CD4-positive, CD25-positive, alpha-beta regulatory T cell (primary cell): ENCODE results near the gene APOL2. TPM values are rescaled to one million over a fixed set of nuclear protein-coding genes. Genes with fewer than 3 reads are reported as not detected.
"Not testable (repeated sequence)": the region's sequence is repeated elsewhere in the genome, so short reads cannot be mapped to it uniquely, and the experiment has no call there.

Experiments
- ATAC-seq, 2 donors: fragments of 150-1000 bp; cut with Tn5 transposase; one replicate each; pipeline ENCODE4 v1.10.0; 2021; ENCODE audit warnings: low read depth in 2 of 2, moderate number of reproducible peaks in 2 of 2, moderate library complexity in 1 of 2
- DNase-seq, 3 donors: peaks; one replicate each; pipeline versions ENCODE4 v3.0.0 to v3.0.0-alpha.2; 2012 to 2022; ENCODE audit warnings: mixed read lengths in 1 of 3
- H3K27ac ChIP-seq: one replicate; pipeline ENCODE4 v1.7.0; 2013; ENCODE audit warnings: mild to moderate bottlenecking, low read length; ENCODE audit not compliant: insufficient read depth, poor library complexity, severe bottlenecking
- H3K27me3 ChIP-seq: one replicate; pipeline ENCODE4 v1.7.0; 2013; ENCODE audit warnings: low read length; ENCODE audit not compliant: control insufficient read depth, insufficient read depth
- H3K36me3 ChIP-seq: one replicate; pipeline ENCODE4 v1.7.0; 2013; ENCODE audit warnings: mild to moderate bottlenecking, low read length, moderate library complexity; ENCODE audit not compliant: control insufficient read depth, insufficient read depth
- H3K4me1 ChIP-seq: 2 replicates; pipeline ENCODE4 v1.7.0; 2013; ENCODE audit warnings: mild to moderate bottlenecking, low read length; ENCODE audit not compliant: insufficient read depth, control insufficient read depth, poor library complexity, severe bottlenecking
- H3K4me3 ChIP-seq: one replicate; pipeline ENCODE4 v1.7.0; 2013; ENCODE audit warnings: low read depth, mild to moderate bottlenecking, low read length, moderate library complexity
- H3K9me3 ChIP-seq, 2 experiments: 1 replicate in 1 of 2; 2 replicates in 1 of 2; pipeline ENCODE4 v1.7.0; 2013; ENCODE audit warnings: low read length in 2 of 2, mild to moderate bottlenecking in 1 of 2, moderate library complexity in 1 of 2; ENCODE audit not compliant: control insufficient read depth in 2 of 2
- H3K27ac Mint-ChIP-seq, 3 donors: one replicate each; pipeline ENCODE4 v1.8.0; 2020 to 2022; ENCODE audit warnings: mild to moderate bottlenecking in 3 of 3, mixed read lengths in 3 of 3, moderate library complexity in 2 of 3
- H3K27me3 Mint-ChIP-seq: one replicate; pipeline ENCODE4 v1.8.0; 2022; ENCODE audit warnings: mild to moderate bottlenecking, mixed read lengths
- H3K36me3 Mint-ChIP-seq: one replicate; pipeline ENCODE4 v1.8.0; 2020; ENCODE audit warnings: mixed read lengths
- H3K4me1 Mint-ChIP-seq, 4 donors: one replicate each; pipeline ENCODE4 v1.8.0; 2020 to 2022; ENCODE audit warnings: mixed read lengths in 4 of 4, mild to moderate bottlenecking in 1 of 4
- H3K4me3 Mint-ChIP-seq, 4 donors: one replicate each; pipeline ENCODE4 v1.8.0; 2020 to 2022; ENCODE audit warnings: mild to moderate bottlenecking in 4 of 4, mixed read lengths in 4 of 4, moderate library complexity in 3 of 4
- H3K9me3 Mint-ChIP-seq, 7 donors: one replicate each; pipeline ENCODE4 v1.8.0; 2020 to 2022; ENCODE audit warnings: mixed read lengths in 7 of 7, mild to moderate bottlenecking in 3 of 7, moderate library complexity in 2 of 7
- polyA plus RNA-seq, 4 donors: library from polyadenylated mRNA; unstranded; fragments of 300-500 nt; fragmentation: Illumina TruSeq; gene quantifications; one replicate each; pipeline ENCODE4 v1.2.3, GENCODE V29; 2021
- total RNA-seq: library from RNA; stranded (reverse); gene quantifications from one replicate; pipeline ENCODE4 v1.2.3, GENCODE V29; 2022

Gene APOL2
- total and polyA plus RNA-seq, 5 donors from 2014 or later: 18.8 to 69.7 (median 22.3) TPM

GRCh38 chr22:36236388-36237319 lies 2.7 kb downstream of the APOL2 start:
- ATAC-seq (no peak), DNase-seq (no peak)
- peak overlapping the region; percentile 98 for H3K4me3 ChIP-seq
- H3K27me3 ChIP-seq: no peaks in the 10 kb centered on the region
- peaks cover 52% of the 10 kb centered on the region for H3K36me3 Mint-ChIP-seq
- H3K4me1 Mint-ChIP-seq: peaks cover 37 to 64% (median 48%) of the 10 kb centered on the region in 4 donors
- peaks cover 0 to 2% (median 0%) of the 10 kb centered on the region in 7 donors for H3K9me3 Mint-ChIP-seq
- peak overlapping the region; percentile 52 to 87 (median 75) for H3K27ac Mint-ChIP-seq
- H3K4me1 ChIP-seq: peaks cover 38% of the 10 kb centered on the region
- peaks cover 46% of the 10 kb centered on the region for H3K36me3 ChIP-seq
- no peaks in the 10 kb centered on the region for H3K9me3 ChIP-seq
- H3K4me3 Mint-ChIP-seq: peak overlapping the region; percentile 96 to 100 (median 99)
- H3K27ac ChIP-seq: no peak overlapping the region
- H3K27me3 Mint-ChIP-seq: no peaks in the 10 kb centered on the region

- Histone ChIP-seq H3K36me3 (peaks cover 53% of the 10 kb centered on the region), H3K9me3 (no peaks in the 10 kb centered on the region), H3K27ac (no peak overlapping the region), H3K4me3 (peak overlapping the region; percentile 29), H3K27me3 (no peaks in the 10 kb centered on the region), H3K4me1 (peaks cover 38% of the 10 kb centered on the region)
- Mint-ChIP-seq H3K27ac (peak overlapping the region; percentile 0 to 87 (median 75)), H3K27me3 (no peaks in the 10 kb centered on the region), H3K4me3 (peak overlapping the region; percentile 79 to 100 (median 96)), H3K36me3 (peaks cover 60% of the 10 kb centered on the region), H3K9me3 (peaks cover 0 to 2% (median 0%) of the 10 kb centered on the region in 7 donors), H3K4me1 (peaks cover 37 to 64% (median 48%) of the 10 kb centered on the region in 4 donors)
- DNase-seq: no peak
- no peak for ATAC-seq
Observed at GRCh38 chr22:36235585-36235984, 3.7 kb downstream of the APOL2 start.

GRCh38 chr22:36234919-36235318 lies 4.4 kb downstream of the APOL2 start:
- H3K36me3 Mint-ChIP-seq: peaks cover 65% of the 10 kb centered on the region
- Histone ChIP-seq H3K36me3 (peaks cover 59% of the 10 kb centered on the region), H3K4me1 (peaks cover 36% of the 10 kb centered on the region), H3K27ac (no peak overlapping the region), H3K9me3 (no peaks in the 10 kb centered on the region), H3K27me3 (no peaks in the 10 kb centered on the region), H3K4me3 (peak overlapping the region; percentile 11)
- H3K9me3 Mint-ChIP-seq: peaks cover 0 to 2% (median 0%) of the 10 kb centered on the region in 7 donors
- peak overlapping the region in 2 of 3 donors; percentile 42 to 87 for H3K27ac Mint-ChIP-seq
- no peaks in the 10 kb centered on the region for H3K27me3 Mint-ChIP-seq
- ATAC-seq (no peak), DNase-seq (no peak)
- peak overlapping the region in 3 of 4 donors; percentile 3 to 96 (median 73) for H3K4me3 Mint-ChIP-seq
- H3K4me1 Mint-ChIP-seq: peaks cover 37 to 60% (median 48%) of the 10 kb centered on the region in 4 donors

GRCh38 chr22:36234213-36234612 lies 5.1 kb downstream of the APOL2 start:
- DNase-seq: no peak
- H3K9me3 Mint-ChIP-seq: peaks cover 0 to 2% (median 0%) of the 10 kb centered on the region in 7 donors
- H3K4me1 Mint-ChIP-seq: peaks cover 34 to 53% (median 43%) of the 10 kb centered on the region in 4 donors
- Histone ChIP-seq H3K27me3 (no peaks in the 10 kb centered on the region), H3K27ac (no peak overlapping the region), H3K36me3 (peaks cover 66% of the 10 kb centered on the region), H3K4me3 (no peak overlapping the region), H3K4me1 (peaks cover 31% of the 10 kb centered on the region), H3K9me3 (no peaks in the 10 kb centered on the region)
- ATAC-seq: no peak
- H3K36me3 Mint-ChIP-seq: peaks cover 68% of the 10 kb centered on the region
- peak overlapping the region in 1 of 4 donors; percentile 96 for H3K4me3 Mint-ChIP-seq
- no peaks in the 10 kb centered on the region for H3K27me3 Mint-ChIP-seq
- H3K27ac Mint-ChIP-seq: peak overlapping the region in 2 of 3 donors; percentile 42 to 87

- H3K4me3 Mint-ChIP-seq: peak overlapping the region in 1 of 4 donors; percentile 71
- ATAC-seq: no peak
Observed at GRCh38 chr22:36233796-36234195, 5.5 kb downstream of the APOL2 start.

GRCh38 chr22:36232715-36233401 lies 6.5 kb downstream of the APOL2 start:
- H3K36me3 Mint-ChIP-seq: peaks cover 69% of the 10 kb centered on the region
- H3K4me1 ChIP-seq: peaks cover 20% of the 10 kb centered on the region
- H3K27ac Mint-ChIP-seq: peak overlapping the region in 2 of 3 donors; percentile 32 to 59
- H3K4me1 Mint-ChIP-seq: peaks cover 29 to 41% (median 36%) of the 10 kb centered on the region in 4 donors
- H3K4me3 ChIP-seq: no peak overlapping the region
- ATAC-seq (no peak), DNase-seq (no peak)
- no peak overlapping the region for H3K27ac ChIP-seq
- no peaks in the 10 kb centered on the region for H3K9me3 ChIP-seq
- peak overlapping the region in 1 of 4 donors; percentile 71 for H3K4me3 Mint-ChIP-seq
- no peaks in the 10 kb centered on the region for H3K27me3 ChIP-seq
- peaks cover 0 to 2% (median 0%) of the 10 kb centered on the region in 7 donors for H3K9me3 Mint-ChIP-seq
- H3K27me3 Mint-ChIP-seq: no peaks in the 10 kb centered on the region
- H3K36me3 ChIP-seq: peaks cover 79% of the 10 kb centered on the region

More at GRCh38 chr22:36233796-36234195, 5.5 kb downstream of the APOL2 start:
- Histone ChIP-seq H3K4me3 (no peak overlapping the region), H3K27ac (no peak overlapping the region), H3K9me3 (no peaks in the 10 kb centered on the region), H3K27me3 (no peaks in the 10 kb centered on the region), H3K4me1 (peaks cover 29% of the 10 kb centered on the region), H3K36me3 (peaks cover 71% of the 10 kb centered on the region)
- Mint-ChIP-seq H3K9me3 (peaks cover 0 to 2% (median 0%) of the 10 kb centered on the region in 7 donors), H3K27ac (peak overlapping the region in 1 of 3 donors; percentile 87), H3K4me1 (peaks cover 33 to 49% (median 42%) of the 10 kb centered on the region in 4 donors), H3K27me3 (no peaks in the 10 kb centered on the region), H3K36me3 (peaks cover 68% of the 10 kb centered on the region)
- no peak for DNase-seq

- Mint-ChIP-seq H3K4me1 (peaks cover 21 to 29% (median 25%) of the 10 kb centered on the region in 4 donors), H3K27ac (peak overlapping the region in 1 of 3 donors; percentile 69), H3K36me3 (peaks cover 73% of the 10 kb centered on the region)
- not testable (repeated sequence) for H3K4me3 ChIP-seq, H3K4me1 ChIP-seq, H3K27me3 Mint-ChIP-seq, H3K9me3 ChIP-seq, H3K27me3 ChIP-seq, H3K9me3 Mint-ChIP-seq, DNase-seq, H3K27ac ChIP-seq, ATAC-seq, H3K4me3 Mint-ChIP-seq
- peaks cover 82% of the 10 kb centered on the region for H3K36me3 ChIP-seq
Observed at GRCh38 chr22:36231051-36231450, 8.3 kb downstream of the APOL2 start.
